ENCODE measurements around the gene FGFBP1.

- TF ChIP-seq EZH2 (IDR thresholded peaks at IDR 0.05; ENCODE audit: insufficient read depth, poor library complexity, severe bottlenecking) (no peak), EZH2phosphoT487 (IDR thresholded peaks at IDR 0.05; ENCODE audit: insufficient read depth, low read depth) (no peak)
Observed at GRCh38 chr4:15917297-15917696, 21.2 kb downstream of the FGFBP1 start.

Data from GM23248 (cell line).